ENCODE data around the gene ACOT8. TPM values are rescaled to one million over a fixed set of nuclear protein-coding genes. Genes with fewer than 3 reads are reported as not detected.
"Not testable (repeated sequence)": the region's sequence is repeated elsewhere in the genome, so short reads cannot be mapped to it uniquely, and the experiment has no call there.

The ACOT8 gene
- total RNA-seq, 1 experiment from 2014 or later = 38.1 TPM

DNA sequence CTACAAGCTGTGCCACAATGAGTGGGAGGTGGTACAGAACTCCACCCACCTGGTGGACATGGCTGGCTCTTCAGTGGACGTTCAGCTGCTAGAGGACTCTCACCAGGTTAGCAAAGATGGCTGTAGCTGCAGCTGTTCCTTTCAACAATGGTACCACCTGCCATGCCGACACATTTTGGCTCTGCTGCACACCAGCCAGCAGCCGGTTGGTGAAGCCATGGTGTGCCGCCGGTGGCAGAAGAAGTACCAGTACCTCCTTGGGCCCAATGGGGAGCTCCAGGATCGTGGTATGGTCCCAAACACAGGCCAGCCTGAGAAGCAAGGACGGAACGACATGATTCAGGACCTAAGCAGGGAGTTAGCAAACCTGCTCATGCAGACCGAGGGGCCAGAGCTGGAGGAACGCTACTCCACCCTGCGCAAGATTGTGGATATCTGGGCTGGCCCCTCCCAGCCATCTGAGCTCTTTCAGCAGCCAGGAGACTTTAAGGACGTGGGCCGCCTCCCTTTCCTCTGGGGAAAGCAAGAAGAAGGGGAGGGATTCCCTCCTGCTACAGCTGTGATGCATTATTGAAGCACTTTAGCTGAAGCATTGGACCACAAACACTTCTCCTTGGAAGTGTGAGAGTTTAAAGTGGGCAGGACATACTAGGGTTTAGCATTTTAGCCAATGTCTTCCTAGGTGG lies 21.0 kb upstream of the ACOT8 start (continued):
- TF ChIP-seq, protein P1, sequence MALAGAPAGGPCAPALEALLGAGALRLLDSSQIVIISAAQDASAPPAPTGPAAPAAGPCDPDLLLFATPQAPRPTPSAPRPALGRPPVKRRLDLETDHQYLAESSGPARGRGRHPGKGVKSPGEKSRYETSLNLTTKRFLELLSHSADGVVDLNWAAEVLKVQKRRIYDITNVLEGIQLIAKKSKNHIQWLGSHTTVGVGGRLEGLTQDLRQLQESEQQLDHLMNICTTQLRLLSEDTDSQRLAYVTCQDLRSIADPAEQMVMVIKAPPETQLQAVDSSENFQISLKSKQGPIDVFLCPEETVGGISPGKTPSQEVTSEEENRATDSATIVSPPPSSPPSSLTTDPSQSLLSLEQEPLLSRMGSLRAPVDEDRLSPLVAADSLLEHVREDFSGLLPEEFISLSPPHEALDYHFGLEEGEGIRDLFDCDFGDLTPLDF (CRISPR knock-in tag; IDR thresholded peaks at IDR 0.05) = no peak
- TF ChIP-seq ZNF219 (CRISPR knock-in tag; IDR thresholded peaks at IDR 0.05; ENCODE audit: borderline replicate concordance) = no peak
- TF ChIP-seq ZNF512 (CRISPR knock-in tag; IDR thresholded peaks at IDR 0.05; ENCODE audit: borderline replicate concordance) = no peak

DNA sequence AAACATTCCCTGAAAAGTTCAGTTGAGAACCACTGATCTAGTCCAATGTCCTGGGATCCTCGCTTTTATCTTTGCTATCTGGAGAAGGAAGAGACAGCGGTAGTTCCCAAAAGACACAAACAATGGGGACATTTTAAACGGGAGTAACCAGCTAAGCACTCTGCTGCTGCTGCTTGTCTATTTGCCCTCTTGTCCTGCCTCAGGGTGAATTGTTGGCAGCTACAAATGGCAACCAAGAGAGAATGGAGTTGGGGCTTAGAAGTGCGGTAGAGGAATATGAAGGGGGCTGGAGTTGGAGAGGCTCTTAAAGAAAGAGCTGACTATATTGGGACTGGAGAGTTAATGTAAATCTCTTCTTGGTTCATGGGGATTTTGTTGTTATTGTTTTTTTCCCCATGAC lies 17.4 kb upstream of the ACOT8 start:
- CTCF ChIA-PET = interaction anchor here (0.9 to 1.5 kb wide), 2 partner anchors 16 to 95 kb away, joined by 3 to 4 read pairs; no protein-coding TSS in a partner anchor
- Mint-ChIP-seq H3K27me3 (ENCODE audit: low read depth) (no peaks in the 10 kb centered on the region), H3K27ac (no peak overlapping the region), H3K4me1 (no peaks in the 10 kb centered on the region), H3K36me3 (peaks cover 5% of the 10 kb centered on the region; the same call in 1 of the 2 replicates), H3K9me3 (peaks cover 4% of the 10 kb centered on the region; the same call in 1 of the 2 replicates), H3K4me3 (no peak overlapping the region)
- POLR2A ChIA-PET = no interaction called here
- no peak for ATAC-seq
- DNase-seq (ENCODE audit: low spot score) = no peak
- no peak for TF ChIP-seq ATF2 (CRISPR knock-in tag; IDR thresholded peaks at IDR 0.05; ENCODE audit: borderline replicate concordance, low read depth)
- no peak for TF ChIP-seq ZNF396 (CRISPR knock-in tag; IDR thresholded peaks at IDR 0.05; ENCODE audit: borderline replicate concordance)
- TF ChIP-seq, protein P2, sequence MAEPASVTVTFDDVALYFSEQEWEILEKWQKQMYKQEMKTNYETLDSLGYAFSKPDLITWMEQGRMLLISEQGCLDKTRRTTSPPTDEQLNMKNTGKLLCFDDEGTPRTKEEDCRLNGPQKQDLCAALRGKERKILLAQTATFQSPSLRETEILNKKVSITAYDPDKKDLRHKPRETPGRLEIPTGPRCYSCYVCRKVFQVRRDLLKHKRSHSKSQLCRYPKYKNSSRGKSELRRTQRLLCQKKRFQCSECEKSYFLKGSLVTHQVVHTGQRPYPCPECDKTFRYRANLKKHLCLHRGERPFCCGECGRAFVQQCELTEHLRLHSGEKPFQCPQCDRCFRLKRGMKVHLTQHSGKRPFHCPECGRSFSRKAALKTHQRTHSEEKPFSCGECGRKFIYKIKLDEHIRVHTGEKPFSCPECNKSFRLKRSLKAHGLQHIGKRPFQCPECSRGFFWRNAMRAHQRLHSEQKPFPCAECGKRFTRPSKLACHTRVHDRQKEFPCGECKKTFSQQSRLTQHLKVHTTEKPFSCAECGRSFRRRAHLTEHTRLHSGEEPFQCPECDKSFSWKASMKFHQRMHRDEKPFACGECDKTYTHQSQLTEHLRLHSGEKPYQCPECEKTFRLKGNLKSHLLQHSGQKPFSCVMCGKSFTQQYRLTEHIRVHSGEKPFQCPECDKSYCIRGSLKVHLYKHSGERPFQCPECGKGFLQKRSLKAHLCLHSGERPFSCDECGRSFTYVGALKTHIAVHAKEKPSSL (CRISPR knock-in tag; conservative IDR thresholded peaks at IDR 0.05) = no peak
- TF ChIP-seq, protein P3, sequence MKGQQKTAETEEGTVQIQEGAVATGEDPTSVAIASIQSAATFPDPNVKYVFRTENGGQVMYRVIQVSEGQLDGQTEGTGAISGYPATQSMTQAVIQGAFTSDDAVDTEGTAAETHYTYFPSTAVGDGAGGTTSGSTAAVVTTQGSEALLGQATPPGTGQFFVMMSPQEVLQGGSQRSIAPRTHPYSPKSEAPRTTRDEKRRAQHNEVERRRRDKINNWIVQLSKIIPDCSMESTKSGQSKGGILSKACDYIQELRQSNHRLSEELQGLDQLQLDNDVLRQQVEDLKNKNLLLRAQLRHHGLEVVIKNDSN (CRISPR knock-in tag; IDR thresholded peaks at IDR 0.05) = no peak
- TF ChIP-seq, protein P4, sequence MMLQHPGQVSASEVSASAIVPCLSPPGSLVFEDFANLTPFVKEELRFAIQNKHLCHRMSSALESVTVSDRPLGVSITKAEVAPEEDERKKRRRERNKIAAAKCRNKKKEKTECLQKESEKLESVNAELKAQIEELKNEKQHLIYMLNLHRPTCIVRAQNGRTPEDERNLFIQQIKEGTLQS (CRISPR knock-in tag; conservative IDR thresholded peaks at IDR 0.05) = no peak

- H3K27ac Mint-ChIP-seq; H3K36me3 Mint-ChIP-seq; ATAC-seq; POLR2A ChIA-PET; DNase-seq (ENCODE audit: low spot score); H3K4me3 Mint-ChIP-seq; H3K27me3 Mint-ChIP-seq (ENCODE audit: low read depth); H3K4me1 Mint-ChIP-seq; H3K9me3 Mint-ChIP-seq: not testable (repeated sequence)
- CTCF ChIA-PET = interaction anchor here (1.5 kb wide), 1 partner anchor 16 kb away, joined by 4 read pairs; no protein-coding TSS in a partner anchor
These were observed 16.9 kb upstream of the ACOT8 start for GRCh38 chr20:45874104-45874481.

- H3K9me3 Mint-ChIP-seq = peaks cover 4% of the 10 kb centered on the region; the same call in 1 of the 2 replicates
- H3K27me3 Mint-ChIP-seq (ENCODE audit: low read depth) = no peaks in the 10 kb centered on the region
- H3K4me3 Mint-ChIP-seq = no peak overlapping the region
- H3K4me1 Mint-ChIP-seq = no peaks in the 10 kb centered on the region
- ChIA-PET CTCF (interaction anchor here (0.6 to 1.8 kb wide), 3 partner anchors 10 to 113 kb away, joined by 3 to 9 read pairs (median 4); no protein-coding TSS in a partner anchor), POLR2A (no interaction called here)
- ATAC-seq = no peak
- no peak for DNase-seq (ENCODE audit: low spot score)
- H3K36me3 Mint-ChIP-seq = peaks cover 5% of the 10 kb centered on the region; the same call in 1 of the 2 replicates
- no peak overlapping the region for H3K27ac Mint-ChIP-seq
- no peak for TF ChIP-seq TCF7 (CRISPR knock-in tag; IDR thresholded peaks at IDR 0.05; ENCODE audit: low read depth)
- TF ChIP-seq E2F4 (CRISPR knock-in tag; IDR thresholded peaks at IDR 0.05; ENCODE audit: borderline replicate concordance, low read depth) = no peak
- no peak for TF ChIP-seq ETV6 (CRISPR knock-in tag; IDR thresholded peaks at IDR 0.05)
- TF ChIP-seq, protein P1 (CRISPR knock-in tag; IDR thresholded peaks at IDR 0.05) = no peak
- TF ChIP-seq CBFB (CRISPR knock-in tag; IDR thresholded peaks at IDR 0.05; ENCODE audit: low read depth) = no peak
- TF ChIP-seq FOXJ3 (CRISPR knock-in tag; IDR thresholded peaks at IDR 0.05; ENCODE audit: borderline replicate concordance) = no peak
- no peak for TF ChIP-seq ZMAT4 (CRISPR knock-in tag; IDR thresholded peaks at IDR 0.05)
- TF ChIP-seq HMGA2 (CRISPR knock-in tag; IDR thresholded peaks at IDR 0.05) = no peak
- TF ChIP-seq ZNF121 (CRISPR knock-in tag; IDR thresholded peaks at IDR 0.05) = no peak
These were observed 16.4 kb upstream of the ACOT8 start for GRCh38 chr20:45873409-45874103.
